Endothelial cell of umbilical vein (primary cell): ENCODE data around the gene PAPPA.

Source experiments
- CTCF ChIP-seq, 2 donors: IDR thresholded peaks; 1 replicate in 1 of 2; 2 replicates in 1 of 2; pipeline ENCODE4 v1.5.1; 2011; ENCODE audit warnings: low read length in 2 of 2, mild to moderate bottlenecking in 2 of 2, moderate library complexity in 2 of 2, control low read depth in 1 of 2, inconsistent platforms in 1 of 2, low read depth in 1 of 2; ENCODE audit not compliant: insufficient read depth in 1 of 2; ENCODE audit errors: extremely low read depth in 1 of 2
- POLR2A ChIP-seq: IDR thresholded peaks from 2 replicates; pipeline ENCODE4 v1.6.1; 2012; ENCODE audit warnings: low read depth, mild to moderate bottlenecking, control low read depth, low read length

- TF ChIP-seq POLR2A (no peak), CTCF (IDR thresholded peaks at IDR 0.05; ENCODE audit: extremely low read depth in 1 of 2, insufficient read depth in 1 of 2, low read depth in 1 of 2, low read length in 2 of 2) (no peak)
These were observed 122.6 kb downstream of the PAPPA start for GRCh38 chr9:116276196-116276493.
